Measurements from ENCODE around the gene RARS2. TPM values are rescaled to one million over a fixed set of nuclear protein-coding genes. Genes with fewer than 3 reads are reported as not detected.

RARS2 gene
- total and polyA plus RNA-seq, 9 of the 15 experiments (the other 6 are each of a cell fraction or from before 2014, with no cell fraction given): 30.0 to 92.7 (median 43.4) TPM

DNA sequence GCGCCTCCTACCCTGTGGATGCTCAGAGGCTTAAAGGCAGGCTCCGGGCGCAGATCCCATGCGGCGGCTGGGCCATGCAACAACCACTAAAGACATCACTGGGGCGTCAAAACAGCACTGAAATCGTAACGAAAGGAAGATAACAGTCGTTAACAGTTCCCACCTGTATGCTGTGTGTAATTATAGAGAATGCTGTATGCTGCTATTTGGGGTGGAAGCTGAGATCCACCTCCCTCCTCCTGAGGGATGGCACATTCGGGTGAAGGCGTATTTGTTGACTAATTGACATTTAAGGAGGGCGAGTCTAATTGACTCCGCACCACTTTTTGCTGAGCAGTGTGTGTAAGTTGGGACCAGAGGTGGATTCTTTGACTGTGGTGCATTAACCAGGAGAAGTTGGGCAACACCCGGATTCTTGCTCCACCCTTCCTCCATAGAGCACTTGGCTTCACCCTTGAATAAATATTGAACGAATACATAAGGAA, 116.3 kb downstream of the RARS2 start (continued):
- TF ChIP-seq, protein P1, sequence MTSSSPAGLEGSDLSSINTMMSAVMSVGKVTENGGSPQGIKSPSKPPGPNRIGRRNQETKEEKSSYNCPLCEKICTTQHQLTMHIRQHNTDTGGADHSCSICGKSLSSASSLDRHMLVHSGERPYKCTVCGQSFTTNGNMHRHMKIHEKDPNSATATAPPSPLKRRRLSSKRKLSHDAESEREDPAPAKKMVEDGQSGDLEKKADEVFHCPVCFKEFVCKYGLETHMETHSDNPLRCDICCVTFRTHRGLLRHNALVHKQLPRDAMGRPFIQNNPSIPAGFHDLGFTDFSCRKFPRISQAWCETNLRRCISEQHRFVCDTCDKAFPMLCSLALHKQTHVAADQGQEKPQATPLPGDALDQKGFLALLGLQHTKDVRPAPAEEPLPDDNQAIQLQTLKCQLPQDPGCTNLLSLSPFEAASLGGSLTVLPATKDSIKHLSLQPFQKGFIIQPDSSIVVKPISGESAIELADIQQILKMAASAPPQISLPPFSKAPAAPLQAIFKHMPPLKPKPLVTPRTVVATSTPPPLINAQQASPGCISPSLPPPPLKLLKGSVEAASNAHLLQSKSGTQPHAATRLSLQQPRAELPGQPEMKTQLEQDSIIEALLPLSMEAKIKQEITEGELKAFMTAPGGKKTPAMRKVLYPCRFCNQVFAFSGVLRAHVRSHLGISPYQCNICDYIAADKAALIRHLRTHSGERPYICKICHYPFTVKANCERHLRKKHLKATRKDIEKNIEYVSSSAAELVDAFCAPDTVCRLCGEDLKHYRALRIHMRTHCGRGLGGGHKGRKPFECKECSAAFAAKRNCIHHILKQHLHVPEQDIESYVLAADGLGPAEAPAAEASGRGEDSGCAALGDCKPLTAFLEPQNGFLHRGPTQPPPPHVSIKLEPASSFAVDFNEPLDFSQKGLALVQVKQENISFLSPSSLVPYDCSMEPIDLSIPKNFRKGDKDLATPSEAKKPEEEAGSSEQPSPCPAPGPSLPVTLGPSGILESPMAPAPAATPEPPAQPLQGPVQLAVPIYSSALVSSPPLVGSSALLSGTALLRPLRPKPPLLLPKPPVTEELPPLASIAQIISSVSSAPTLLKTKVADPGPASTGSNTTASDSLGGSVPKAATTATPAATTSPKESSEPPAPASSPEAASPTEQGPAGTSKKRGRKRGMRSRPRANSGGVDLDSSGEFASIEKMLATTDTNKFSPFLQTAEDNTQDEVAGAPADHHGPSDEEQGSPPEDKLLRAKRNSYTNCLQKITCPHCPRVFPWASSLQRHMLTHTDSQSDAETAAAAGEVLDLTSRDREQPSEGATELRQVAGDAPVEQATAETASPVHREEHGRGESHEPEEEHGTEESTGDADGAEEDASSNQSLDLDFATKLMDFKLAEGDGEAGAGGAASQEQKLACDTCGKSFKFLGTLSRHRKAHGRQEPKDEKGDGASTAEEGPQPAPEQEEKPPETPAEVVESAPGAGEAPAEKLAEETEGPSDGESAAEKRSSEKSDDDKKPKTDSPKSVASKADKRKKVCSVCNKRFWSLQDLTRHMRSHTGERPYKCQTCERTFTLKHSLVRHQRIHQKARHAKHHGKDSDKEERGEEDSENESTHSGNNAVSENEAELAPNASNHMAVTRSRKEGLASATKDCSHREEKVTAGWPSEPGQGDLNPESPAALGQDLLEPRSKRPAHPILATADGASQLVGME (CRISPR knock-in tag; IDR thresholded peaks at IDR 0.05): no peak
- no peak for TF ChIP-seq CBX2 (IDR thresholded peaks at IDR 0.05; ENCODE audit: insufficient read depth, low read length, poor library complexity, severe bottlenecking)
- peak; percentile 22; the same call in 1 of the 2 replicates for TF ChIP-seq L3MBTL2 (IDR thresholded peaks at IDR 0.05)
- TF ChIP-seq PHF21A (IDR thresholded peaks at IDR 0.05; ENCODE audit: borderline replicate concordance, low read depth): no peak
- no peak for TF ChIP-seq SREBF1 (IDR thresholded peaks at IDR 0.05; ENCODE audit: borderline replicate concordance, low read depth, low read length)
- TF ChIP-seq PTRF (tag; IDR thresholded peaks at IDR 0.05): no peak
- no peak for TF ChIP-seq THRAP3 (IDR thresholded peaks at IDR 0.05; ENCODE audit: borderline replicate concordance)
- TF ChIP-seq, protein P2, sequence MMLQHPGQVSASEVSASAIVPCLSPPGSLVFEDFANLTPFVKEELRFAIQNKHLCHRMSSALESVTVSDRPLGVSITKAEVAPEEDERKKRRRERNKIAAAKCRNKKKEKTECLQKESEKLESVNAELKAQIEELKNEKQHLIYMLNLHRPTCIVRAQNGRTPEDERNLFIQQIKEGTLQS (IDR thresholded peaks at IDR 0.05): no peak
- TF ChIP-seq, protein P2 (CRISPR knock-in tag; conservative IDR thresholded peaks at IDR 0.05): no peak
- TF ChIP-seq MAX (CRISPR knock-in tag; IDR thresholded peaks at IDR 0.05): peak; percentile 5; the same call in 1 of the 2 replicates
- TF ChIP-seq ZNF280B (CRISPR knock-in tag; IDR thresholded peaks at IDR 0.05): no peak

Data from K562 (cell line).